ENCODE data around the gene OLA1. TPM values are rescaled to one million over a fixed set of nuclear protein-coding genes. Genes with fewer than 3 reads are reported as not detected.

Gene OLA1
- polyA plus RNA-seq, 2 of the 4 experiments (the other 2 are of a cell fraction): 127 to 226 TPM

- Histone ChIP-seq H3K4me3 (no peak overlapping the region), H3K4me1 (peaks cover 67% of the 10 kb centered on the region), H3K9me3 (no peaks in the 10 kb centered on the region), H3K27ac (peak overlapping the region in 1 of 2 experiments; percentile 20; a peak in 2 of 6 replicates), H3K4me2 (peak overlapping the region; percentile 22)
- ATAC-seq (0 out of 6 replicates have a peak, but pooled peaks of 1 of the 2 experiments have one; percentile 19), FAIRE-seq (no peak), DNase-seq (ENCODE audit: low read depth in 1 of 2, low spot score in 1 of 2) (no peak)
- ChIA-PET CTCF (no interaction called here), POLR2A (interaction anchor here (1.0 kb wide), 1 partner anchor 157 kb away, joined by 3 read pairs; no protein-coding TSS in a partner anchor)
- TF ChIP-seq ESRRA (IDR thresholded peaks at IDR 0.05; ENCODE audit: borderline replicate concordance, low read length): no peak
- TF ChIP-seq FOXS1 (CRISPR knock-in tag; IDR thresholded peaks at IDR 0.05): no peak
- TF ChIP-seq ZSCAN20 (CRISPR knock-in tag; IDR thresholded peaks at IDR 0.05): no peak
- TF ChIP-seq PHF8 (IDR thresholded peaks at IDR 0.05; ENCODE audit: borderline replicate concordance, low read depth): no peak
- TF ChIP-seq MYC (IDR thresholded peaks at IDR 0.05; ENCODE audit: borderline replicate concordance, low read length): no peak
- TF ChIP-seq CHD2 (IDR thresholded peaks at IDR 0.05; ENCODE audit: low read length, partially characterized antibody): no peak
- TF ChIP-seq CTCF (IDR thresholded peaks at IDR 0.05): no peak
- no peak for TF ChIP-seq ZNF302 (CRISPR knock-in tag; IDR thresholded peaks at IDR 0.05)
- no peak for TF ChIP-seq RAD21 (conservative IDR thresholded peaks at IDR 0.05 in 1 of 2, IDR thresholded peaks at IDR 0.05 in 1 of 2)
- no peak for TF ChIP-seq MAZ (IDR thresholded peaks at IDR 0.05; ENCODE audit: borderline replicate concordance, low read depth, low read length)
- TF ChIP-seq CEBPB (IDR thresholded peaks at IDR 0.05): no peak
- TF ChIP-seq PBX3 (IDR thresholded peaks at IDR 0.05): no peak
- no peak for TF ChIP-seq REST (IDR thresholded peaks at IDR 0.05)
- TF ChIP-seq EHMT2 (IDR thresholded peaks at IDR 0.05; ENCODE audit: low read depth): no peak
- TF ChIP-seq, protein P1, sequence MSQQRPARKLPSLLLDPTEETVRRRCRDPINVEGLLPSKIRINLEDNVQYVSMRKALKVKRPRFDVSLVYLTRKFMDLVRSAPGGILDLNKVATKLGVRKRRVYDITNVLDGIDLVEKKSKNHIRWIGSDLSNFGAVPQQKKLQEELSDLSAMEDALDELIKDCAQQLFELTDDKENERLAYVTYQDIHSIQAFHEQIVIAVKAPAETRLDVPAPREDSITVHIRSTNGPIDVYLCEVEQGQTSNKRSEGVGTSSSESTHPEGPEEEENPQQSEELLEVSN (IDR thresholded peaks at IDR 0.05; ENCODE audit: borderline replicate concordance, low read depth): no peak
- no peak for TF ChIP-seq RFX5 (IDR thresholded peaks at IDR 0.05)
- no peak for TF ChIP-seq NR3C1 (IDR thresholded peaks at IDR 0.05)
- TF ChIP-seq MAFK (IDR thresholded peaks at IDR 0.05; ENCODE audit: partially characterized antibody): no peak
- WGBS (ENCODE audit: missing lambda C conversion rate): 52% methylated on average over 2 of the region's 2 CpGs
Measured at GRCh38 chr2:174121175-174121574, 127.2 kb downstream of the OLA1 start.

DNA sequence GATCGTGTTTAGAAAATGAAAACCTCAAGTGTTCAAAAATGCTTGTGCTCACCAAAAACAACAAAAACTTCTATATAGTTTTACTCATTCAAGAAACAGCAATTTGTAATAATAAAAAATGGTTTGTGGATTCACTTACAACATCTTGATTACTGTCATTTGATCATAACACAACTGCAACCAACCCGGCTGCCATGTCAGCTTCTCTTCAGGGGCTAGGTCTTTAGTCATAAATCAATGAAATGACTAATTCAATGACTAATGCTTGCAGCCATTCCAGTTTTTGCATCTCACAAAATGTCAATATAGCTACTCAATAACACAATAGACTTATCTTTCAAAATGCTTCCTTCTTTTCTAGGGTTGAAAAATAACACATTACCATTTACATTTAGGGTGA is 128.0 kb downstream of the OLA1 start:
- H3K27ac ChIP-seq: no peak overlapping the region
- H3K4me2 ChIP-seq: peak overlapping the region; percentile 22
- FAIRE-seq (no peak), ATAC-seq (no peak), DNase-seq (ENCODE audit: low read depth in 1 of 2, low spot score in 1 of 2) (peak; percentile 7 to 11)
- TF ChIP-seq FOSL2 (IDR thresholded peaks at IDR 0.05) (no peak), FOSL2 (CRISPR knock-in tag; IDR thresholded peaks at IDR 0.05) (peak; percentile 75), ZSCAN20 (CRISPR knock-in tag; IDR thresholded peaks at IDR 0.05) (no peak)
- ChIA-PET CTCF (no interaction called here), POLR2A (interaction anchor here (1.0 kb wide), 1 partner anchor 156 kb away, joined by 3 read pairs; no protein-coding TSS in a partner anchor)
- no peak overlapping the region for H3K4me3 ChIP-seq
- 51% methylated on average over 2 of the region's 2 CpGs for WGBS (ENCODE audit: missing lambda C conversion rate)
- H3K9me3 ChIP-seq: no peaks in the 10 kb centered on the region
- peaks cover 67% of the 10 kb centered on the region for H3K4me1 ChIP-seq

All from A549 (cell line).